Measurements from ENCODE around the gene OTX2. TPM values are rescaled to one million over a fixed set of nuclear protein-coding genes. Genes with fewer than 3 reads are reported as not detected.
A peak's percentile ranks its signal among the peaks of the same experiment; 100 is the strongest.

Gene OTX2
- total RNA-seq, 2 donors from 2014 or later, result not detected

DNA sequence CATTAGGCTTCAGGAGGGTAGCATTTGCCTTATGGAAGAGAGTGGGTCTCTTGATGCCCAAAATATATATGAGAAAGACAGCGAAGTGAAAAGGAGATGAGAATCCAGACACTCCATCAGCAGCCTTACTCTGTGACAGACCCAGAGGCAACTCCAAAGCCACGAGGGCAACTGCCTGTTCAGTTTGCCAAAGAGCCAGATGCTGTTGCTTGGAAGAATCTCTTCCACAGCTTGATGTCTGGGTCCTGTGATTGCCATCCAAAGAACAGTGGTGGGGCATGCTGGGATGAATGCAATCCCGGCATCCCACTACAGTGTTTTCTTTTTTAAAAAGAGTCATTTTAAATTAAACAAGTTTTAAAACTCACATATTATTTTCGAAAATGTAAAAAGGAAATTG lies 10.9 kb upstream of the OTX2 start:
- H3K36me3 Mint-ChIP-seq (ENCODE audit: insufficient read depth in 2 of 2), result no peaks in the 10 kb centered on the region
- no peaks in the 10 kb centered on the region for H3K9me3 Mint-ChIP-seq
- ATAC-seq (replicated peaks in 1 of 2) (no peak), DNase-seq (no peak)
- no peak overlapping the region for H3K4me3 Mint-ChIP-seq
- no peak overlapping the region for H3K27ac Mint-ChIP-seq
- H3K4me1 Mint-ChIP-seq (ENCODE audit: low read depth), result no peaks in the 10 kb centered on the region
- H3K27me3 Mint-ChIP-seq (ENCODE audit: low read depth), result peaks cover 48% of the 10 kb centered on the region

DNA sequence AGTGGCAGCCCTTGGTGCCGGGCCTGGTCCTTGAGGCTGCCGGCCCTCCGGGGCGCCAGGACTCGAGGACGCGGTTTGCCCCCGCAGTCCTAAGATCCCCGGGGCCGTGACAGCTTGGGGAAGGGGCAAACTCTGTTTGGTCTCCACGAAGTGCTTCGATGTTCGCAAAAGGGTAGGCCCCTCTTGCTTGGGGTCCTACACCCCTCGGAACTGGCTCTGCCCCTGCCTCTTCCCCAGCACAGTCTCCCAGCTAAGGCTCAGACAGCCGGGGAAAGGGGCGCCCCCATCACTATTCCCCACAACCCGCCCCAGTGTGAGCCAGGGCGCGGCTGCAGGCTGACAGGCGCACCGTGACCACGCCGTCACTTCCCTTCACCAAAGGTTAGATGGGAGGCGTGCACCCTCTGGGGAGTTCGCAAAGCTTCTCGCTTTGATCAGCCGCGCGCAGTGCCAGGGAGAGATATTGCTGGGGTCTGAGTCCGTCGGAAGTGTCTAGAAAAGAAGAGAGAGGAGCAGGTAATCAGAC lies 7.2 kb upstream of the OTX2 start:
- H3K4me1 Mint-ChIP-seq (ENCODE audit: low read depth), result peaks cover 6% of the 10 kb centered on the region
- H3K27me3 Mint-ChIP-seq (ENCODE audit: low read depth), result peaks cover 71% of the 10 kb centered on the region
- no peak overlapping the region for H3K4me3 Mint-ChIP-seq
- no peaks in the 10 kb centered on the region for H3K9me3 Mint-ChIP-seq
- ATAC-seq (replicated peaks in 1 of 2) (no peak), DNase-seq (no peak)
- no peak overlapping the region for H3K27ac Mint-ChIP-seq
- H3K36me3 Mint-ChIP-seq (ENCODE audit: insufficient read depth in 2 of 2), result no peaks in the 10 kb centered on the region

DNA sequence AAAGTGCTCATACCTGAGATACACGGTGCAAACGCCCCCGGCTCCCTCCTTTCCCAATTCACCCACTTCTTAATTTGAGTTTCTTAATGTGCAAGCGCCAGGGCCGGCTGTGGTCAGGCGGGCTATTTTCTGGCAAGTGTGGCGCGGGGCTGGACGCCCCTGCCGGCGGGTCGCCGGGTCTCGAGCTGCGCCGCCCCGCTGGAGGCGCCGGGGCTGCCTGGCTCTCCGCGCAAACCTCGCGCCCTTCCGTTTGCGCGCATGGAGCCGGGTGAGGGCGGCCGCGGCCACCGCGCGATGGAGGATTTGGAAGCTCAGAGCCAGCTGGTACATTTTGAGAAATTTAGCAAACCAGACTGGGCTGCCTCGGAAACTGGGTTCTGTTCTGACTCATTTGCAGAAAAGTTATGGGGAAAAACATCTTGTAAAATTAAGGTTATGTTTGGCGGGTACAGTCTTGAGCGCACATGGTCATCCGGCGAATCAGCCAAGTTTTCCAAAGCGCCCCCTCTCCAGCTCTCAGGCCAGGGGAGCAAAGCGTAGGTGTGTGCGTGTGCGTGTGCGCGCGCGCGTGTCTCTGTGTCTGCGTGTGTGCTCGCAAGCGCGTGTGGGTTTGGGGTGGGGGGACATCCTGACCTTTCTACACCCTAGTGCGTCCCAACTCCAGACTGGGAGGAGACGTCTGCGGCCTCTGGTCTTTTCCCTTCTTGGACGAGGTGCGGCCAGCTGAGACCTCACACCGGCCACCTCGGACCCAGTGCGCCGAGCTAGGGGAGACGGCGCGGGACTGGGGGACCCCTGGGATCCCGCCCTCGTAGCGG lies 6.5 kb upstream of the OTX2 start:
- H3K27ac Mint-ChIP-seq, result no peak overlapping the region
- H3K4me1 Mint-ChIP-seq (ENCODE audit: low read depth), result peaks cover 6% of the 10 kb centered on the region
- H3K4me3 Mint-ChIP-seq, result no peak overlapping the region
- H3K27me3 Mint-ChIP-seq (ENCODE audit: low read depth), result peaks cover 74% of the 10 kb centered on the region
- ATAC-seq (replicated peaks in 1 of 2), result no peak
- no peaks in the 10 kb centered on the region for H3K36me3 Mint-ChIP-seq (ENCODE audit: insufficient read depth in 2 of 2)
- H3K9me3 Mint-ChIP-seq, result no peaks in the 10 kb centered on the region
- DNase-seq, result no peak

DNA sequence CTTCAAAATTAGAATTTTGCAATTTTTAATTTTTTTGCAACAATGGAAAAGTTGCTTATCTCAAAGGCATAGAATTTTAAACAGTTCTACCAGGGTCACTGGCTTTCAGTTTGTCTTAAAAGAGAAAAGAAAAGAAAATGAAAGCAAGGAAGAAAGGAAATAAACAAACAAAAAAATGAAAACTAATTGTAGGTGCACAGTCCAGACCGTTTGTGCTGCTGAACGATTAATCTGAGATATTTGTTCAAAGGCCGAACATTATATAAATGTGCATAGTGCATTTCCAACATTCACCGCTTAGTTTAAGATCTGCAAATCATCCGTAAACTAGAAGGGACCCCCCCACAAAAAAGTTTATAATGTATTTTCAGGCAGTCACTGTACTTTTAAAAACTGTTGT lies 5.5 kb upstream of the OTX2 start:
- Mint-ChIP-seq H3K36me3 (ENCODE audit: insufficient read depth in 2 of 2) (peaks cover 1 to 3% of the 10 kb centered on the region in 2 donors), H3K27ac (no peak overlapping the region), H3K4me1 (ENCODE audit: low read depth) (peaks cover 10% of the 10 kb centered on the region), H3K9me3 (no peaks in the 10 kb centered on the region), H3K27me3 (ENCODE audit: low read depth) (peaks cover 76% of the 10 kb centered on the region), H3K4me3 (no peak overlapping the region)
- no peak for DNase-seq
- no peak for ATAC-seq (replicated peaks in 1 of 2)

DNA sequence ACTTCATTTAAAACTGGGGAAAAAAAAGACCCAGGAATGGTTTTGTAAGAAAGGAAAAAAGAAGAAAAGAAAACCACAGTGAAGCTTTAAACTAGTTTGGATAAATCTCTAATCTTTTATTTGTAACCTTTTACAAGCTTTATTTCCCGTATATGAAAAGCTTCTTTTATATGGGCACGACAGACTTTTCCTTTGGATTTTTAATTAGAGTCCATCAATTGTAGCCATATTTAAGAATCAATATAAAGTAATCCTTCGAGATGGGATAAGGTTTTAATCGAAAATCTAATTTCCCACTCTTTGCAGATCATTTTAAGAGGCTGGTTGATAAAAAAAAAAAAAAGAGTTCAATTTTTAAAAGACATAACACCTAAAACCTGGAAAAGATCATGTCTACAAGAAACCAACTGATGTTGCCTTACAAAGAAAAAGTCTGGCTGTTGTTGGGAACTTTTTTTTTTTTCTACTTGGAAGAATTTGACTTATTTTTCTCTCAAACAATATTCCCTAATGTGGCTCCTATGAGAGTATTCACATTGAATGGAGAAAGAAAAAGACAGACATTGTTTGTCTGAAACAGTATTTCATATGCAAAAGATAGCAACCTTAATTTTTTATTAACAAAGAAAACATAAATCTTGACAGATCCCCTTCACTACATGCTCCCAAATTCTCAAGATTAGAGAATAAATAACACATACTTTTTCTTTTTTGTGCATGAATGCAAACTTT lies 4.9 kb upstream of the OTX2 start:
- H3K36me3 Mint-ChIP-seq (ENCODE audit: insufficient read depth in 2 of 2), result peaks cover 1 to 4% of the 10 kb centered on the region in 2 donors
- no peak overlapping the region for H3K27ac Mint-ChIP-seq
- DNase-seq (no peak), ATAC-seq (replicated peaks in 1 of 2) (no peak)
- H3K27me3 Mint-ChIP-seq (ENCODE audit: low read depth), result peaks cover 76% of the 10 kb centered on the region
- H3K9me3 Mint-ChIP-seq, result no peaks in the 10 kb centered on the region
- peaks cover 16% of the 10 kb centered on the region for H3K4me1 Mint-ChIP-seq (ENCODE audit: low read depth)
- H3K4me3 Mint-ChIP-seq, result no peak overlapping the region

DNA sequence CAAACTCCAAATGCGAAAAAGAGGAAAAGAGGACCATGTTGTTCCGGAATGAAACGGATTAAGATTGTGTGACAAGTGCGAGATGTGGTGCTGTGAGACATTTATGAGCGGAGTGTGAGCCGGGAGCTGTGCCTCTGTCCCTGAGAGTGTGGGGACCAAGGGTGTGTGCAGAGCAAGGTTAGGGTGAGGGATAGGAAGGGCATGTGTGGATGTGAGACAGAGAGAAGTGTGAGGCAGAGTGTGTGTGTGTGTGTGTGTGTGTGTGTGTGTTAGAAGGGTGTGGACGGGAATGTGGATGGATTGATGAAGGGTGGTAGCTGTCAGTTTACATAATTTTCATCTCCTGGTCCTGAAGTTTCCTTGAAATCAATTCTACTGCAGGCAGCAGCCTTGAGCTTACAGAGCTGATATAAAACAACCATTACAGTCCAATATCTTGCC lies 4.3 kb upstream of the OTX2 start:
- ATAC-seq (replicated peaks in 1 of 2) (no peak), DNase-seq (no peak)
- H3K36me3 Mint-ChIP-seq (ENCODE audit: insufficient read depth in 2 of 2), result peaks cover 7 to 8% of the 10 kb centered on the region in 2 donors
- peaks cover 22% of the 10 kb centered on the region for H3K4me1 Mint-ChIP-seq (ENCODE audit: low read depth)
- H3K27me3 Mint-ChIP-seq (ENCODE audit: low read depth), result peaks cover 76% of the 10 kb centered on the region
- no peak overlapping the region for H3K4me3 Mint-ChIP-seq
- H3K27ac Mint-ChIP-seq, result no peak overlapping the region
- no peaks in the 10 kb centered on the region for H3K9me3 Mint-ChIP-seq

DNA sequence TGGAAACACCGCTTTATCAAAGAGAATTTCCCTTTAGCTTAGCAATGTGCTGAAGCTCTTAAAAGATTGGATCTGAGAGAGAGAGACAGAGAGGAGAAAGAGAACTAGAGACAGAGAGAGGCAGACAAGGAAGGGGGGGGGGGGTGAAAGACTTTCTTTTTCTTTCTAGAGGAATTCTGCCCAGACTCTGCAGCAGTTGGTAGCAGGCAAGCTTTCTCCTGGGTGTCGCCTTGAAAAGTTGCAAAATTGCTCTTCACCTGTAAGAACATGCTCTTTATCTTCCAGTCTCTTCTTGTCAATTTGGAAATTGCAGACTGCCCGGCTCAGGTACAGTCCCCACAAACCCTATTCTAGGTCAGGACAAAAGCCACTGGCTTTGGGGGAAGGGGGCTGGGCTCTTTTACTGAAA lies 2.9 kb upstream of the OTX2 start:
- H3K4me3 Mint-ChIP-seq, result no peak overlapping the region
- ATAC-seq (replicated peaks in 1 of 2) (no peak), DNase-seq (no peak)
- H3K27ac Mint-ChIP-seq, result no peak overlapping the region
- peaks cover 73% of the 10 kb centered on the region for H3K27me3 Mint-ChIP-seq (ENCODE audit: low read depth)
- no peaks in the 10 kb centered on the region for H3K9me3 Mint-ChIP-seq
- peaks cover 27% of the 10 kb centered on the region for H3K4me1 Mint-ChIP-seq (ENCODE audit: low read depth)
- H3K36me3 Mint-ChIP-seq (ENCODE audit: insufficient read depth in 2 of 2), result peaks cover 7 to 9% of the 10 kb centered on the region in 2 donors

DNA sequence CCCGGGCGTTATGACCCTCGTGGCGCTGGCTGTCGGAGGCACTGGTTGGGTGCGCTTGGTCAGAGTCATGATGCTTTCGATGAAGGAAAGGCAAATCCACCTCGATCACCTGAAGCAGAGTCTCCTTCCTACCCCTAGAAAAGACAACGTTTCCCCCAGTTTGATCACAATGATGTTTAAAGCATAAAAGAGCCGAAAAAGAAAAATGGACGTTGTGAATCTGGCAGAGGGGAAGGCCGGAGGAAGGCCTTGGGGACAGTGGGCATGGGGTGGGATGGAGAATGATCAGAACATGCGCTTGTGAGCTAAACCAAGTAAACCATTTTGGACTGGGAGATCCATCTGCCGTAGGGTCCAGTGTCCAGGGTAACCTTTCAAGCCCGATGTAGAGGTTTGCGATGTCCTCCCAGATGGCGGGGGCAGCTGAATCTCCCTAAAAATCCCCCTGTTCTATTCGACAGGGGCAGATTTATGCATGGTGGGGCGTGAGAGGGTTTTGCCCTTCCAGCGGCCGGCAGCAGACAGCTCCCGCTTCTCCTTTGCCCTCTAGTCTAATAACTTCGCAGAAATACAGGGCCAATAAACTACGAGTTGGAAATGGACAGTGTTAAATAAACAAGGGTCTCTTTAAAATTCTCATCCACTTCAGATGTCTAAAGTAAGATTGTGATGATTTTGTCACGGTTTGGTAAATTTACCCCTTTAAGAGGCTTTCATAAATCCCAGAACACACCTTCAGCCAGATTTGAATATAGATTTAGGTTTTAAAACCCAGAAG lies 2.3 kb upstream of the OTX2 start:
- Mint-ChIP-seq H3K4me3 (no peak overlapping the region), H3K9me3 (no peaks in the 10 kb centered on the region), H3K27me3 (ENCODE audit: low read depth) (peaks cover 73% of the 10 kb centered on the region), H3K4me1 (ENCODE audit: low read depth) (peaks cover 27% of the 10 kb centered on the region), H3K27ac (no peak overlapping the region), H3K36me3 (ENCODE audit: insufficient read depth in 2 of 2) (peaks cover 7 to 11% of the 10 kb centered on the region in 2 donors)
- ATAC-seq (replicated peaks in 1 of 2) (no peak), DNase-seq (no peak)

DNA sequence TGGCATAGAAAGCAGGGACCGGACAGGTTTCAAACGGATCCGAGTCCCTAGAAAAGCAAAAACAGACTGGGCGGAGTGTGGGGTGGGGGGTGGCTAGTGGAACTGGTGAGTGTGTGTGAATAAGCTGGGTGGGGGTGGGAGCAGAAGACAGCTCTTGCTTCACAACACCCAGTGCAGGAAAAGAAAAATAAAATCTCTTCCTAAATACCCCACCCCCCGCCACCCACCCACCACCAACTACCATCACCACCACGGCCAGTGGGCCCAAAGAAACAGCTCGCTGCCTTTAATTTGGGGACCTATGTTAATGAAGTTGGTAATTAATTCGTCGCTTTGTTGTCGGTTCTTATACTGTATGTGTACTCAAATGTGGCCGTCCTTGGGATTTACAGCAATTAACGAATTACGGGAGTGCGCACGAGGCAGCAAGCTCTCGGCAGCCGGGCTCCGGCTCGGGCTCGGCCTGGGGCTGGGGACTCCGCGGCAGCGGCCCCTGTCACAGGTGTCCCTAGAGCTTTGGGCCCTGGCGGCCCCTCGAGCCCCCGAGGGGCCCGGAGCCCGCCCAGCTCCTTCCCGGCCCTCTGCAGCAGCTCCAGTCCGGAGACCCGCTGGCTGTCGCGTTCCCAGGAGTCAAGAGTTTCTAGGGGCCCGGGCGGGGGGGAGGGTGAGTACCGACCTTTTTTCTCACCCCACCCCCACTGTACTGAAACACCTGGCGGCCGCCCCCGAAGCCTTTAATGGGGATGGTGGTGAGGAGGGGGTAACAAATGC lies 1.5 kb upstream of the OTX2 start:
- Mint-ChIP-seq H3K9me3 (no peaks in the 10 kb centered on the region), H3K4me1 (ENCODE audit: low read depth) (peaks cover 27% of the 10 kb centered on the region), H3K36me3 (ENCODE audit: insufficient read depth in 2 of 2) (peaks cover 7 to 11% of the 10 kb centered on the region in 2 donors), H3K27me3 (ENCODE audit: low read depth) (peaks cover 78% of the 10 kb centered on the region), H3K4me3 (no peak overlapping the region), H3K27ac (no peak overlapping the region)
- no peak for ATAC-seq (replicated peaks in 1 of 2)
- no peak for DNase-seq

DNA sequence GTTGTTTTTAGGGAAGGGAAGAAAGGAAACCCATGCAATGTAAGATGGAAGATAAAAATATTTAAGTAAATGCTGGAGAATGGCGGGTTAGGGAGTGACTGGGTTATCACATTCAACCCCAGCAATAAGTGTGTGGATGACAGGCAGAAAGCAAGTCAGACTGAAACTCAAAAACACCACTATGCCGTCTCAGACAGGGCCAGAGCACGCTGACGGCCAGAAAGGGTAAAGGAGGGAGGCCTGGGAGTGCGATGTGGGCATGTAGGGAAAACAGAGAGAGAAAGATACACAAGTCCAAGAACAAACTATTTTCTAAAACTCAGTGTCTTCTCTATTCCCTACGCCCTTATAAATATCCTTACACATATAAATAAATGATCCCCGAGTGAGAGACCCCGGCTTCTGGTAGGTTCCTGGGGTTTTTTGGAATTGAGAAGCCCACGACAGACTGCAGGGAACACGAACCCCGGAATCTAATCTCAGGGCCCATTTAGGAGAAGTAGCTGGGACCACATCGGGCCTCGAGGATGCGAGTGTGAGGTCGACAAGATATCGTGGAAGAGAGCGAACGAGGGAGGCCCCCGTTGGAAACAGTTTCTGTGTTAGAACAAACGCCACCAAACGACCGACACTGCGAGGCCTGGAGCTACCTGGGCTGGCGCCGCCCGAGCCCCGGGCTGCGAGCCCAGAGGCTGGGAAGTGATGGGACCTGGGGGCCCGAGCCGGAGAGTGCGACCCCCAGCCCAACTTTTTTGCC lies 735 bp upstream of the OTX2 start:
- Mint-ChIP-seq H3K27me3 (ENCODE audit: low read depth) (peaks cover 86% of the 10 kb centered on the region), H3K9me3 (no peaks in the 10 kb centered on the region), H3K4me3 (peak overlapping the region; percentile 4 to 58), H3K36me3 (ENCODE audit: insufficient read depth in 2 of 2) (peaks cover 7 to 16% of the 10 kb centered on the region in 2 donors), H3K27ac (peak overlapping the region; percentile 84), H3K4me1 (ENCODE audit: low read depth) (peaks cover 34% of the 10 kb centered on the region)
- ATAC-seq (replicated peaks in 1 of 2) (no peak), DNase-seq (no peak)

DNA sequence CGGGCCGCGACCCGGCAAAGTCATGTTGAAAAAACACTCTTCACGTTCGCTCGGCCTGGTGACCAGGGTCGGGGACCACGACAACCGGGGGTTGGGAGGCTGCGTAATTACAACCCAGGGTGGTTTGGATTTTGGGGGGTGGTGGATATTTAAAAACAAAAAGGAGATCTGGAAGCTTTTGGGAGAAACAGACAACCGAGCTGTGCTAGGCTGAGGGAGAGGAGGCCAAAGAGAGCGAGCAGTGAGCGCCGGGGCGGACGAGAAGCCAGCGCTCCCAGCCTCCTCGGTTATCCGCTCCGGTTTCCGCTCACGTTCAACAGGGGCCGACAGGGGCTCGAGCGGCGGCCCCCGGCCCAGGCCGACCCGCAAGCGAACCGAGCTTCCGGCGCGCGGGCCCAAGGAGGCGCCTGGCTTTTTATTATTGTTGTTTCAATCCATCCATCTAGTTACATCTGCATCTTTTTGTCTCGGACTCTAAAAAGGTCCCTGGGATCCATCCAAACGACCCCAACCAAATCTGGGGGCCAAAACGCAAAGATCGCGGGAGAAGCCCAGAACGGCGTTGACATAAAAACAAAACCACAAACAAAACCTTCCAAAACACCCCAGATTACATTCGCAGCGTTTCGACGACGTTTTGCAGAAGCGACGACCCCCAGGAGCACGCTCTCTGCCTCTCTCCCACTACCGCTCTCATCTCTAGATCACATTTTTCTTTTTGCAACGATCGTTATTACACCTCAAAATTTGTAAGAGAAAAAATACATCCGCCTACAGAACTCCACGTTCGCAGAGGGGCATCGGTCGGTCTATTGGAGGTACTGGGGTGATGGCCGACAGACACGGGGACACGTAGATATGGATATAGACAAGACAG lies 771 bp downstream of the OTX2 start:
- Mint-ChIP-seq H3K27ac (peak overlapping the region; percentile 85), H3K36me3 (ENCODE audit: insufficient read depth in 2 of 2) (peaks cover 7 to 17% of the 10 kb centered on the region in 2 donors), H3K4me1 (ENCODE audit: low read depth) (peaks cover 35% of the 10 kb centered on the region), H3K27me3 (ENCODE audit: low read depth) (peaks cover 88% of the 10 kb centered on the region), H3K4me3 (peak overlapping the region; percentile 61 to 69), H3K9me3 (no peaks in the 10 kb centered on the region)
- DNase-seq (no peak), ATAC-seq (replicated peaks in 1 of 2) (no peak)

All from activated T-cell treated with anti-CD3 and anti-CD28 coated beads, Interleukin-2, amount 50 U/mL, for 72 hours (primary cell).